A172 (cell line): ENCODE data around the gene CCL5. TPM values are rescaled to one million over a fixed set of nuclear protein-coding genes. Genes with fewer than 3 reads are reported as not detected.

Experiments
- total RNA-seq: library from RNA; depleted of rRNA; stranded (reverse); fragments of >200 nt; shearing (Covaris generic); gene quantifications from 2 replicates; pipeline ENCODE4 v1.2.3, GENCODE V29; 2014; rRNA removed

Gene CCL5
- total RNA-seq, 1 experiment from 2014 or later, result not detected

Other genes starting within 250 kb of the CCL5 start
- gene RASL10B, start 148.7 kb downstream of the CCL5 start, total RNA-seq, result 0.69 and 0.98 TPM in 2 replicates
- not detected in 2 replicates for gene GAS2L2, start 127.1 kb downstream of the CCL5 start, total RNA-seq
- gene C17orf50, start 119.5 kb downstream of the CCL5 start, total RNA-seq, result not detected in 2 replicates
- gene MMP28, start 84.7 kb downstream of the CCL5 start, total RNA-seq, result 0.57 and 1.6 TPM in 2 replicates
- 20.3 and 31.1 TPM in 2 replicates for gene TAF15, start 70.9 kb downstream of the CCL5 start, total RNA-seq
- not detected in 2 replicates for gene HEATR9, start 11.5 kb downstream of the CCL5 start, total RNA-seq
- 7.1 and 8.1 TPM in 2 replicates for gene RDM1, start 50.4 kb upstream of the CCL5 start, total RNA-seq
- not detected in 2 replicates for gene LYZL6, start 63.4 kb upstream of the CCL5 start, total RNA-seq
- gene CCL16, start 101.1 kb upstream of the CCL5 start, total RNA-seq, result not detected in 2 replicates
- not detected in 2 replicates for gene CCL14, start 106.4 kb upstream of the CCL5 start, total RNA-seq
- gene CCL15, start 121.2 kb upstream of the CCL5 start, total RNA-seq, result not detected in 2 replicates
- not detected in 2 replicates for gene CCL23, start 137.6 kb upstream of the CCL5 start, total RNA-seq
- not detected in 2 replicates for gene CCL18, start 183.9 kb upstream of the CCL5 start, total RNA-seq
- not detected in 2 replicates for gene CCL3, start 209.8 kb upstream of the CCL5 start, total RNA-seq
- gene CCL4, start 223.5 kb upstream of the CCL5 start, total RNA-seq, result not detected in 2 replicates